CD14-positive monocyte (primary cell): ENCODE measurements around the gene GOLGA8A. TPM values are rescaled to one million over a fixed set of nuclear protein-coding genes. Genes with fewer than 3 reads are reported as not detected.
"Not testable (repeated sequence)": the region's sequence is repeated elsewhere in the genome, so short reads cannot be mapped to it uniquely, and the experiment has no call there.

Source experiments
- DNase-seq, 3 donors: peaks; one replicate each; pipeline ENCODE4 v3.0.0-alpha.2; 2011 to 2022
- H2AFZ ChIP-seq: 2 replicates; pipeline ENCODE4 v1.6.0; 2012; ENCODE audit warnings: mild to moderate bottlenecking, low read depth, low read length, inconsistent platforms; ENCODE audit not compliant: insufficient read depth, poor library complexity, severe bottlenecking
- H3K27ac ChIP-seq, 2 donors: 1 replicate in 1 of 2; 2 replicates in 1 of 2; pipeline ENCODE4 v1.5.1; 2012 to 2013; ENCODE audit warnings: low read length in 2 of 2, control low read depth in 1 of 2, inconsistent platforms in 1 of 2, low read depth in 1 of 2, mild to moderate bottlenecking in 1 of 2
- H3K27me3 ChIP-seq, 2 donors: one replicate each; pipeline versions ENCODE4 v1.6.0 to v1.6.1; 2011 to 2013; ENCODE audit warnings: low read length in 2 of 2; ENCODE audit not compliant: control insufficient read depth in 2 of 2, insufficient read depth in 2 of 2
- H3K36me3 ChIP-seq, 2 donors: replicated peaks in 1 of 2; 1 replicate in 1 of 2; 2 replicates in 1 of 2; pipeline versions ENCODE4 v1.5.1 to v1.6.1; 2012 to 2013; ENCODE audit warnings: low read length in 2 of 2, control low read depth in 1 of 2, inconsistent platforms in 1 of 2, mild to moderate bottlenecking in 1 of 2; ENCODE audit not compliant: insufficient read depth in 2 of 2, control insufficient read depth in 1 of 2
- H3K4me1 ChIP-seq, 2 donors: 1 replicate in 1 of 2; 2 replicates in 1 of 2; pipeline versions ENCODE4 v1.5.1 to v1.6.1; 2012 to 2013; ENCODE audit warnings: low read length in 2 of 2, control low read depth in 1 of 2, inconsistent platforms in 1 of 2, mild to moderate bottlenecking in 1 of 2, moderate library complexity in 1 of 2; ENCODE audit not compliant: insufficient read depth in 2 of 2, control insufficient read depth in 1 of 2
- H3K4me2 ChIP-seq: replicated peaks from 2 replicates; pipeline ENCODE3; 2012; ENCODE audit warnings: low read length, moderate library complexity, mild to moderate bottlenecking; ENCODE audit not compliant: poor library complexity, severe bottlenecking; ENCODE audit errors: extremely low read depth
- H3K4me3 ChIP-seq, 3 experiments: fragments of 200-600 bp in 1 of 3; sonication (generic) in 1 of 3; replicated peaks in 1 of 3; 1 replicate in 2 of 3; 2 replicates in 1 of 3; pipeline ENCODE4 v1.5.1; 2011 to 2013; ENCODE audit warnings: low read length in 3 of 3, mild to moderate bottlenecking in 3 of 3, control low read depth in 2 of 3, low read depth in 2 of 3, inconsistent platforms in 1 of 3, moderate library complexity in 1 of 3
- H3K79me2 ChIP-seq: 2 replicates; pipeline ENCODE4 v1.6.0; 2012; ENCODE audit warnings: mild to moderate bottlenecking, control low read depth, inconsistent platforms, low read length, moderate library complexity; ENCODE audit not compliant: insufficient read depth
- H3K9ac ChIP-seq: 2 replicates; pipeline ENCODE4 v1.6.0; 2017; ENCODE audit warnings: low read length, mild to moderate bottlenecking; ENCODE audit not compliant: insufficient read depth, poor library complexity, severe bottlenecking
- H3K9me3 ChIP-seq, 2 donors: replicated peaks in 1 of 2; 1 replicate in 1 of 2; 2 replicates in 1 of 2; pipeline versions ENCODE4 v1.5.1 to v1.6.1; 2012 to 2013; ENCODE audit warnings: low read length in 2 of 2, control low read depth in 1 of 2; ENCODE audit not compliant: control insufficient read depth in 1 of 2, insufficient read depth in 1 of 2
- H4K20me1 ChIP-seq: 2 replicates; pipeline ENCODE4 v1.6.0; 2012; ENCODE audit warnings: mild to moderate bottlenecking, low read length, control low read depth, moderate library complexity; ENCODE audit not compliant: insufficient read depth
- H3K27ac Mint-ChIP-seq, 7 donors: one replicate each; pipeline ENCODE4 v1.8.0; 2020; ENCODE audit warnings: mild to moderate bottlenecking in 7 of 7, mixed read lengths in 7 of 7, moderate library complexity in 6 of 7, inconsistent platforms in 2 of 7
- H3K27me3 Mint-ChIP-seq, 3 donors: one replicate each; pipeline ENCODE4 v1.8.0; 2021 to 2022; ENCODE audit warnings: low read depth in 3 of 3, mild to moderate bottlenecking in 3 of 3, mixed read lengths in 3 of 3, moderate library complexity in 3 of 3, inconsistent platforms in 1 of 3
- H3K36me3 Mint-ChIP-seq, 2 donors: one replicate each; pipeline ENCODE4 v1.8.0; 2020; ENCODE audit warnings: mixed read lengths in 2 of 2, inconsistent platforms in 1 of 2, mild to moderate bottlenecking in 1 of 2
- H3K4me1 Mint-ChIP-seq: one replicate; pipeline ENCODE4 v1.8.0; 2020; ENCODE audit warnings: mild to moderate bottlenecking, mixed read lengths
- H3K4me3 Mint-ChIP-seq, 2 donors: one replicate each; pipeline ENCODE4 v1.8.0; 2020; ENCODE audit warnings: mild to moderate bottlenecking in 2 of 2, mixed read lengths in 2 of 2, moderate library complexity in 1 of 2
- H3K9me3 Mint-ChIP-seq, 7 donors: one replicate each; pipeline ENCODE4 v1.8.0; 2020 to 2022; ENCODE audit warnings: mixed read lengths in 7 of 7, mild to moderate bottlenecking in 6 of 7, moderate library complexity in 6 of 7, inconsistent platforms in 2 of 7
- WGBS: methylation state at CpG from one replicate; pipeline ENCODE4 v1.1.5; 2013; ENCODE audit warnings: missing lambda C conversion rate; ENCODE audit not compliant: insufficient coverage; 5-methylcytosine and 5-hydroxymethylcytosine counted together
- intact Hi-C, 2 donors: fragments of 100-400 bp; cut with micrococcal nuclease; formaldehyde crosslinking; loops; one replicate each; pipeline versions ENCODE4 v1.15.0 to v1.15.1; 2023
- polyA plus RNA-seq, 3 donors: library from polyadenylated mRNA; depleted of rRNA in 1 of 3; unstranded in 2 of 3; stranded (reverse) in 1 of 3; fragments of 300-500 nt in 2 of 3; fragments of >200 nt in 1 of 3; fragmentation: Illumina TruSeq in 2 of 3; gene quantifications; 1 replicate in 2 of 3; 2 replicates in 1 of 3; pipeline ENCODE4 v1.2.3, GENCODE V29; 2012 to 2021

Gene GOLGA8A
- polyA plus RNA-seq, 3 donors: 0.03 to 14.8 TPM; not detected in 1

DNA sequence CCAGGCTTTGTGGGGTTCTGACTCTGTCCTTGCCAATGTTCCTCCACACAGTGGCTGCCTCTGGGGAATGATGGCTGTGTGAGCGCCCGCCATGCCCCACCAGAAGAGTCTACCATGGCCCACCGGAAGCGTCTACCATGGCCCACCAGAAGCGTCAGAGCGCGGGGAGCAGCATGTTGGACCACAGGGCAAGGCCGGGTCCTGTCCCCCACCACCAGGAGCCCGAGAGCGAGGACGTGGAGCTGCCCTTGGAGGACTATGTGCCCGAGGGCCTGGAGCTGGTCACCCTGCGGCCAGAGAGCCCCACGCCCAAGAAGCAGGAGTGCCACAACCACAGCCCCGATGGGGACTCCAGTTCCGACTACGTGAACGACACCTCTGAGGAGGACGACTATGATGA, 28.1 kb downstream of the GOLGA8A start:
- H3K27ac ChIP-seq, H2AFZ ChIP-seq, H3K4me1 ChIP-seq, H3K4me1 Mint-ChIP-seq, H3K79me2 ChIP-seq, H4K20me1 ChIP-seq, H3K9me3 Mint-ChIP-seq, DNase-seq, H3K9me3 ChIP-seq, H3K4me3 Mint-ChIP-seq, H3K4me3 ChIP-seq, H3K4me2 ChIP-seq, H3K27ac Mint-ChIP-seq, H3K36me3 Mint-ChIP-seq, H3K27me3 Mint-ChIP-seq, intact Hi-C loops, H3K9ac ChIP-seq, H3K27me3 ChIP-seq, H3K36me3 ChIP-seq: not testable (repeated sequence)
- no CpG with 5 or more reads among the region's 19 CpGs for WGBS

DNA sequence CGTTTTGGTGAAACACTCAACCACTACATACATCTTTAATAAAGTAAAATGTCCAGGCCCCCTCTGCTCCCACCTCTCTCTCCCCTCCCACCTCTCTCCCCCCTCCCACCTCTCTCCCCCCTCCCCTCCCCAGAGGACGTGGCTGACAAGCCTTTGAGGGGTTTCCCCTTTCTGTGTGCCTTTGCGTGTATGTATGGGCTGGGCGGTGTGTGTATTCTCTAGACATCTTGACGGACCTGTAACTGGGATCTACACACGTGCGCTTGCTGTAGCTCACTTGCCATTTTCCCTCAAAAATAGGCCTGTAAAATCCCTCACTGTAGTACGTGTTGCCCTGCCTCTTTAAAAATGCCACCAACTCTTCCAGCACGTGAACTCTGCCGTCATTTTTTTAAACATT, 28.6 kb downstream of the GOLGA8A start:
- H3K9ac ChIP-seq, H4K20me1 ChIP-seq, H3K27ac Mint-ChIP-seq, H3K27ac ChIP-seq, H3K79me2 ChIP-seq, H3K4me3 Mint-ChIP-seq, H3K9me3 ChIP-seq, H3K9me3 Mint-ChIP-seq, intact Hi-C loops, H3K4me2 ChIP-seq, H3K36me3 Mint-ChIP-seq, H3K4me1 ChIP-seq, H3K4me1 Mint-ChIP-seq, DNase-seq, H3K36me3 ChIP-seq, H3K27me3 ChIP-seq, H2AFZ ChIP-seq, H3K4me3 ChIP-seq, H3K27me3 Mint-ChIP-seq: not testable (repeated sequence)
- no CpG with 5 or more reads among the region's 10 CpGs for WGBS

DNA sequence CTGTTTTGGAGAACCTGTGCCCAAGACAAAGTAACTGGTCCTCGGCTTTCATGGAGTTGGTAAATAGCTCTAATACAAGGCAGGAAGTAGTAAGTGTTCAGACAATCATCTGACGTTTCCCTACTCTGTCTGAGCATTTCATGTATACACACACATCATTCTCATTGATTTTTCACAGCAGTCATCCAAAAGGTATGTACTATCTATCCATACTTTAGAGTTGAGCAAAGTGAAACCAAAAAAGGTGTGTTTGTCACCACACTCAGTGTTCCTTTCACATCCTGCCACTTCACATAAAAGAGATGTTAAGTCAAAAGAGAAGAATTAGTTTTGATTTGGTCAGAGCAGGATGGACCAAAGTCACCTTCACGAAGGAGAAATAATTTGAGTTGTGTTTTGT, 33.7 kb downstream of the GOLGA8A start:
- H3K9me3 Mint-ChIP-seq, H3K36me3 ChIP-seq, H3K27me3 ChIP-seq, H3K4me1 ChIP-seq, H3K4me3 Mint-ChIP-seq, H2AFZ ChIP-seq, intact Hi-C loops, H3K27me3 Mint-ChIP-seq, H3K9ac ChIP-seq, H3K79me2 ChIP-seq, H3K4me2 ChIP-seq, H4K20me1 ChIP-seq, H3K4me1 Mint-ChIP-seq, H3K36me3 Mint-ChIP-seq, H3K4me3 ChIP-seq, H3K9me3 ChIP-seq, H3K27ac Mint-ChIP-seq, H3K27ac ChIP-seq, DNase-seq: not testable (repeated sequence)
- no CpG with 5 or more reads among the region's 3 CpGs for WGBS

DNA sequence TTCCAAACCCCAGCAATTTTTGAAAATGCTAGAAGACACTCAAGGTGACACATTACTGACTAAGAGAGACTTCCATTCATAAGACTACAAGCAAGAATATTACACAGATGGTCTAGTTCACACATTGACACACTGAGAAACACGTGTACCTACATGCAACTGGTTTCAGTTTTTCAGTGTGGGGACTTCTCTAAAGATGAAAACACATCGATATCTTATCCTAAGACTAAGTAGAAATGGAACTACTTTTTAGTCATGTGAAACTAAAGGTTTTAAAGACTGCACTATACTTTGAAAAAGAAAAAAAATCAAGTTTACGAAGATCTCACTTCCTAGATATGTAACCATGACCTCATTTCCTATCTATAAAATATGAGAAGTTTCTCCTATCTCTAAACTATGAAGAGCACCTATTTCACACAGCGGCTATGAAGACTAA, 34.4 kb downstream of the GOLGA8A start:
- H3K27ac ChIP-seq, H2AFZ ChIP-seq, H3K4me3 Mint-ChIP-seq, DNase-seq, H3K4me1 Mint-ChIP-seq, H4K20me1 ChIP-seq, H3K4me1 ChIP-seq, H3K36me3 Mint-ChIP-seq, H3K9ac ChIP-seq, H3K27me3 ChIP-seq, H3K79me2 ChIP-seq, intact Hi-C loops, H3K9me3 ChIP-seq, H3K4me2 ChIP-seq, H3K9me3 Mint-ChIP-seq, H3K36me3 ChIP-seq, H3K27me3 Mint-ChIP-seq, H3K27ac Mint-ChIP-seq, H3K4me3 ChIP-seq: not testable (repeated sequence)
- WGBS: no CpG with 5 or more reads among the region's 4 CpGs
